HG02981 (cell line): ENCODE data around the gene MLH1.
"Not testable (repeated sequence)": the region's sequence is repeated elsewhere in the genome, so short reads cannot be mapped to it uniquely, and the experiment has no call there.

Experiments
- ATAC-seq: cut with Tn5 transposase; IDR thresholded peaks from one replicate; pipeline ENCODE4 v1.9.1; 2021; ENCODE audit warnings: mild to moderate bottlenecking, moderate library complexity; ENCODE audit not compliant: unreplicated experiment

MLH1 gene

GRCh38 chr3:37031096-37031682, 37.9 kb downstream of the MLH1 start:
- no peak for ATAC-seq

GRCh38 chr3:37032961-37033360, 39.6 kb downstream of the MLH1 start:
- no peak for ATAC-seq

GRCh38 chr3:37037352-37037751, 44.0 kb downstream of the MLH1 start:
- ATAC-seq = no peak

- ATAC-seq = no peak
Measured at GRCh38 chr3:37039161-37039846, 46.0 kb downstream of the MLH1 start.

- no peak for ATAC-seq
Measured at GRCh38 chr3:37040231-37040630, 46.9 kb downstream of the MLH1 start.

GRCh38 chr3:37041546-37042195, 48.4 kb downstream of the MLH1 start:
- no peak for ATAC-seq

- ATAC-seq = not testable (repeated sequence)
Measured at GRCh38 chr3:37042712-37043111, 49.4 kb downstream of the MLH1 start.

GRCh38 chr3:37050282-37050681, 57.0 kb downstream of the MLH1 start:
- ATAC-seq = no peak

GRCh38 chr3:37052860-37053259, 59.5 kb downstream of the MLH1 start:
- ATAC-seq = no peak

GRCh38 chr3:37053337-37053736, 60.0 kb downstream of the MLH1 start:
- no peak for ATAC-seq

- no peak for ATAC-seq
Measured at GRCh38 chr3:37053753-37054152, 60.4 kb downstream of the MLH1 start.

GRCh38 chr3:37054370-37054769, 61.1 kb downstream of the MLH1 start:
- peak; percentile 86 for ATAC-seq

GRCh38 chr3:37055077-37055476, 61.8 kb downstream of the MLH1 start:
- not testable (repeated sequence) for ATAC-seq

GRCh38 chr3:37056826-37057225, 63.5 kb downstream of the MLH1 start:
- no peak for ATAC-seq

GRCh38 chr3:37058117-37058516, 64.8 kb downstream of the MLH1 start:
- ATAC-seq = no peak

- ATAC-seq = no peak
Measured at GRCh38 chr3:37064747-37065146, 71.4 kb downstream of the MLH1 start.

GRCh38 chr3:37067577-37067976, 74.3 kb downstream of the MLH1 start:
- ATAC-seq = no peak

- ATAC-seq = no peak
Measured at GRCh38 chr3:37068031-37068430, 74.7 kb downstream of the MLH1 start.

GRCh38 chr3:37071921-37072320, 78.6 kb downstream of the MLH1 start:
- no peak for ATAC-seq

- no peak for ATAC-seq
Measured at GRCh38 chr3:37072892-37073291, 79.6 kb downstream of the MLH1 start.

GRCh38 chr3:37074178-37074577, 80.9 kb downstream of the MLH1 start:
- ATAC-seq = no peak

GRCh38 chr3:37075955-37076354, 82.6 kb downstream of the MLH1 start:
- ATAC-seq = no peak
